ENCODE measurements around the gene ZNF106. TPM values are rescaled to one million over a fixed set of nuclear protein-coding genes. Genes with fewer than 3 reads are reported as not detected.

The ZNF106 gene
- 274 TPM for total RNA-seq

DNA sequence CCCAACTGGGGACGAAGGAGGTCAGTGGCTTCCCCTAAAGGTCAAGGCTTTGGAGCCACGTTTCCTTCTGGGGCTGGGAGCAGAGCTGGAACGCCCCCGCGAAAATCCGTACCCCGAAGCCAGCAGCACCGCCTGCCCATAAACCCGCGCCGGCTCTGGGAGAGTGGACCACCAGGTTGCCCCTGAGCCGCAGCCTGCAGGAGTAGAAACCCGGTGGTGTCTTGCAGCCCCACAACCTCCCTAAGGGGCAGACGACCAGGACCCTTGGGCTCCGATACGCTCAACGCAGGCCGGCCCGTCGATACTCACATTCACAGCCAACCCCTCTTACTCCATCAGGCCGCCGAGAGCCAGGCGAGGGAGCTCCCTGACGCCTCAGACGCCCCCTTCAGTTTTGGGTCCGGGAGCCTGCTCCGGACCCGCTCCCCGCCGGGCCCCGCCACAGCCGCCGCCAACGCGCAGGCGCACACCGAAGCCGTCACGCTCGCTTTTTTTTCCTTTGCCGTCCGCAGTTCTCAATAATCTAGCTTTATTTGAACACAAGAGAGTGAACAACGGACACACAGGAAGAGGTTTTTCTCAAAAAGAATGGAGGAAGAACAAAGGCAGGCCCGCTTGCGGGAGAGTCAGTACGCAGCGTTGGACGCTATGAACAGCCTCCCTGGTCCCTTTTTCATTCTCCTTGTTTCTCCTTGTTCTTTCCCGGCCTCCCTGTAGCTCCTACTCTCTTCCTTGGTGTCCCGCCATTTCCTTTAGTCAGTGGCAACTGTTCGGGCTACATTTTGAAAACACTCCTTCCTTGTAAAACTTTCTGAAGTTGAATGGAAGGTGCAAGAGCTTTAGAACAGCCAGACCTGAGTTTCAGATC, at the start of gene ZNF106:
ZNF106 (minus strand) TSS at position 471 of the 868 bp plus-strand sequence. CDS start 18,852 bp downstream, outside the sequence.
- peaks cover 0 to 2% (median 0%) of the 10 kb centered on the region in 3 donors for H3K36me3 ChIP-seq (ENCODE audit: control insufficient read depth in 3 of 3, insufficient read depth in 3 of 3, low read length in 3 of 3)
- H3K4me1 ChIP-seq (ENCODE audit: control insufficient read depth in 3 of 3, insufficient read depth in 3 of 3, low read length in 3 of 3): peaks cover 9 to 15% (median 13%) of the 10 kb centered on the region in 3 donors
- no peaks in the 10 kb centered on the region for H3K27me3 ChIP-seq (ENCODE audit: control insufficient read depth in 3 of 3, insufficient read depth in 3 of 3, low read length in 3 of 3)
- H3K4me3 ChIP-seq (ENCODE audit: low read length in 3 of 3): peak within 1 kb of the TSS; percentile 78 to 98 (median 96)
- peak within 1 kb of the TSS; percentile 87 to 99 (median 95) for H3K9ac ChIP-seq (ENCODE audit: low read depth in 1 of 3, low read length in 3 of 3)
- H3K27ac ChIP-seq (ENCODE audit: low read depth, low read length): peak within 1 kb of the TSS; percentile 92
- H3K9me3 ChIP-seq (ENCODE audit: control insufficient read depth in 3 of 3, low read length in 3 of 3): no peaks in the 10 kb centered on the region

DNA sequence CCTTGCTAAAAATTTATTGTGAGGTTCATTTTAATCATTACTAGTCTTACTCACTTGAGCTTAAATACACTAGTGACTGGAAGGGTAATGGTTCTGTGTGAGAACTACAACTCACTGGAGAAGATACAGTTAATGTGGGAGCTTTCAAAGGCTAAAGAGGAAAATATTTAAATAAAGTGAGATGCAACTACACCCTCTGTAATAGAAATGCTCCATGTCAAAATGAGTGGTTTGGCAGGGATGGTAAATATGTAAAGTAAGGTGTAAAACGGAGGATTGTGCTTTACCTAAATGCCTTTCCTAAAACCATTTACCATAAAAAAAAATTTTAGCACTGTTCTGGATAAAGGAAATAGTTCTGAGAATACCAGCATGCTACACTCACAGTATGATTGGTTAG, 42.3 kb upstream of the ZNF106 start:
- Histone ChIP-seq H3K9ac (ENCODE audit: low read depth in 1 of 3, low read length in 3 of 3) (no peak overlapping the region), H3K4me1 (ENCODE audit: control insufficient read depth in 3 of 3, insufficient read depth in 3 of 3, low read length in 3 of 3) (no peaks in the 10 kb centered on the region), H3K27ac (ENCODE audit: low read depth, low read length) (no peak overlapping the region), H3K9me3 (ENCODE audit: control insufficient read depth in 3 of 3, low read length in 3 of 3) (no peaks in the 10 kb centered on the region), H3K4me3 (ENCODE audit: low read length in 3 of 3) (no peak overlapping the region), H3K36me3 (ENCODE audit: control insufficient read depth in 3 of 3, insufficient read depth in 3 of 3, low read length in 3 of 3) (peaks cover 11 to 38% (median 36%) of the 10 kb centered on the region in 3 donors), H3K27me3 (ENCODE audit: control insufficient read depth in 3 of 3, insufficient read depth in 3 of 3, low read length in 3 of 3) (no peaks in the 10 kb centered on the region)

DNA sequence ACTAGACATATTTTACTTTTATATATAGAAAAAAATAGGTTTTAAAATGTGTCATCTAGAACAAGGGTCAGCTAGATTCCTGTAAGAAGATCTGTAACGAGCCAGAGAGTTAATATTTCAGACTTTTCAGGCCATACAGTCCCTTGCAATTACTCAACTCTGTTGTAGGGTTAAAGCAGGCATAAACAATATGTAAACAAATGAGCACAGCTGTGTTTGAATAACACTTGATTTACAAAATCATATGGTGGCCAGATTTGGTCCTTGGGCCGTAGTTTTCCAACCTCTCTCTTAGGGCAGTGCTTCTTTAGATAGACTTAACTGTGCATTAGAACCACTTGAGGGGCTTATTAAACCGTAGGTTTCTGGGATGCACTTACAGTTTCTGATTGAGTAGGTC, 38.0 kb upstream of the ZNF106 start:
- Histone ChIP-seq H3K9ac (ENCODE audit: low read depth in 1 of 3, low read length in 3 of 3) (no peak overlapping the region), H3K4me3 (ENCODE audit: low read length in 3 of 3) (no peak overlapping the region), H3K36me3 (ENCODE audit: control insufficient read depth in 3 of 3, insufficient read depth in 3 of 3, low read length in 3 of 3) (peaks cover 14 to 38% (median 38%) of the 10 kb centered on the region in 3 donors), H3K27me3 (ENCODE audit: control insufficient read depth in 3 of 3, insufficient read depth in 3 of 3, low read length in 3 of 3) (no peaks in the 10 kb centered on the region), H3K4me1 (ENCODE audit: control insufficient read depth in 3 of 3, insufficient read depth in 3 of 3, low read length in 3 of 3) (no peaks in the 10 kb centered on the region), H3K9me3 (ENCODE audit: control insufficient read depth in 3 of 3, low read length in 3 of 3) (no peaks in the 10 kb centered on the region), H3K27ac (ENCODE audit: low read depth, low read length) (no peak overlapping the region)

DNA sequence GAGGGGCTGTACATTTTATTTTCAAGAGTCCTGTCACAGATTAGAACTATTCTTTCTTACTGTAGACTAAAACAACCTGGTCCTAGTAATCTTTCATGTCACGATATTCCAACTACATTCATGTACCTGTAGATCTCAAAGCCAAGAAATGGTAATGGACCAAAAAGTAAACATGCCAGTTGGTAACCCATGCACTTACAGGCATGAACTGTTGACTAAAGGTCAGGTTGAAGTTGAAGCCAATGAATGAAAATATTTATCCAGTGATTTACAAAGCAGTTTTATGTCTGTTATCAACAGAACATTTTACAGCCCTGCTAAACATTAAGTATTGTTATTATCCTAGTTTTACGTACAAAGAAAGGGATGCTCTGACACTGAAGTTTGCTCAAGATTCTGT, 32.4 kb upstream of the ZNF106 start:
- no peak overlapping the region for H3K4me3 ChIP-seq (ENCODE audit: low read length in 3 of 3)
- H3K36me3 ChIP-seq (ENCODE audit: control insufficient read depth in 3 of 3, insufficient read depth in 3 of 3, low read length in 3 of 3): peaks cover 3 to 21% (median 18%) of the 10 kb centered on the region in 3 donors
- H3K4me1 ChIP-seq (ENCODE audit: control insufficient read depth in 3 of 3, insufficient read depth in 3 of 3, low read length in 3 of 3): no peaks in the 10 kb centered on the region

DNA sequence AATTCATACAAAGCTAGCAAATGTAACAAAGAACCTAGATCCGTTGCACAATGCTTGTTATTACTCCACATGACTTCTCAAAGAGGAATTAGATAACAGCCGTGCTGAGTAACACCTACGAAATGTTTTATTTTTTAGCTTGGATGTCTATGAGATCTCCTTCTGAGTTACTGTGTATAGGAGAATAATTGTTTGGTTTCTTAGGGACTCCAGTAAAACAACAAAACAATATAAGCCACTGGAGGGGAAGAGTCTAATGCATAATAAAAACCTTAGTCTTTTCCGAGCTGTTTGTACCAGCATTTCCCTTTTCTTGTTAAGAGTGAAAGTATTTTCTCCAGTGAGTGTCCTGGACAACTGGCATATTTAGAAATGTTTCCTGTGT, 20.1 kb upstream of the ZNF106 start:
- H3K27ac ChIP-seq (ENCODE audit: low read depth, low read length): peak overlapping the region; percentile 31
- H3K9me3 ChIP-seq (ENCODE audit: control insufficient read depth in 3 of 3, low read length in 3 of 3): no peaks in the 10 kb centered on the region
- H3K9ac ChIP-seq (ENCODE audit: low read depth in 1 of 3, low read length in 3 of 3): no peak overlapping the region
- peaks cover 10 to 12% (median 12%) of the 10 kb centered on the region in 3 donors for H3K4me1 ChIP-seq (ENCODE audit: control insufficient read depth in 3 of 3, insufficient read depth in 3 of 3, low read length in 3 of 3)
- H3K4me3 ChIP-seq (ENCODE audit: low read length in 3 of 3): no peak overlapping the region
- peaks cover 4 to 13% (median 12%) of the 10 kb centered on the region in 3 donors for H3K36me3 ChIP-seq (ENCODE audit: control insufficient read depth in 3 of 3, insufficient read depth in 3 of 3, low read length in 3 of 3)
- H3K27me3 ChIP-seq (ENCODE audit: control insufficient read depth in 3 of 3, insufficient read depth in 3 of 3, low read length in 3 of 3): no peaks in the 10 kb centered on the region

More for the DNA sequence above, 32.4 kb upstream of the ZNF106 start:
- no peaks in the 10 kb centered on the region for H3K27me3 ChIP-seq (ENCODE audit: control insufficient read depth in 3 of 3, insufficient read depth in 3 of 3, low read length in 3 of 3)
- H3K27ac ChIP-seq (ENCODE audit: low read depth, low read length): no peak overlapping the region
- no peak overlapping the region for H3K9ac ChIP-seq (ENCODE audit: low read depth in 1 of 3, low read length in 3 of 3)
- no peaks in the 10 kb centered on the region for H3K9me3 ChIP-seq (ENCODE audit: control insufficient read depth in 3 of 3, low read length in 3 of 3)

DNA sequence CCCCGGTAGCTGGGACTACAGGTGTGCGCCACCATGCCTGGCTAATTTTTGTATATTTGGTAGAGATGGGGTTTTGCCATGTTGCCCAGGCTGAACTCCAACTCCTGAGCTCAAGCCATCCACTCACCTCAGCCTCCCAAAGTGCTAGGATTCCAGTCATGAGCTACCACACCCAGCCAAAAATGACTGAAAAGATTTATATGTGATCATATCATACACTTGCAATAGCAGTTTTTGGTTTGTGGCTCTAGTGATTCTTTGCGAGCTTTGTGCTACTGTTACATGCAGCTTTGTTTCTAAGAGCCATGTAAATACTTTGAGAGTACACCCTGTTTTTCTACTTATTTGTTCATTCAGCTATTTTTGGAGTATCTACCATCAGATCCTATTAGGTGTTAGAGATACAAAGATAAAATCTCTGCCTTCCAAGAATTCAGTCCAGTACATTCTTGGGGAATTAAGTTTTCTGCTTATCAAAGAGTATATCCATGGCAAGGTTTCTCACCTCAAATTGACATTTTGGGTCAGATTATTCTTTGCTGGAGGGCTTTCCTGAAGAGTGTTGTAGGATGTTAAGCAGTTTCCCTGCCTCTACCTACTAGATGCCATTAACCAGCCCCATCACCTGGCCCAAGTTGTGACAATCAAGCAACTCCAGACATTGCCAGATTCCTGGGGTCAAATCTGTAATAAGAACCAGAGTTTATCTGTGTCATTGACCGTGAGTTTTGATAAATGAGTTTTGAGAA, 19.5 kb upstream of the ZNF106 start:
- Histone ChIP-seq H3K27me3 (ENCODE audit: control insufficient read depth in 3 of 3, insufficient read depth in 3 of 3, low read length in 3 of 3) (no peaks in the 10 kb centered on the region), H3K9ac (ENCODE audit: low read depth in 1 of 3, low read length in 3 of 3) (no peak overlapping the region), H3K9me3 (ENCODE audit: control insufficient read depth in 3 of 3, low read length in 3 of 3) (no peaks in the 10 kb centered on the region), H3K27ac (ENCODE audit: low read depth, low read length) (peak overlapping the region; percentile 31), H3K4me1 (ENCODE audit: control insufficient read depth in 3 of 3, insufficient read depth in 3 of 3, low read length in 3 of 3) (peaks cover 10 to 12% (median 12%) of the 10 kb centered on the region in 3 donors), H3K4me3 (ENCODE audit: low read length in 3 of 3) (no peak overlapping the region), H3K36me3 (ENCODE audit: control insufficient read depth in 3 of 3, insufficient read depth in 3 of 3, low read length in 3 of 3) (peaks cover under 1 to 7% (median 6%) of the 10 kb centered on the region in 3 donors)

DNA sequence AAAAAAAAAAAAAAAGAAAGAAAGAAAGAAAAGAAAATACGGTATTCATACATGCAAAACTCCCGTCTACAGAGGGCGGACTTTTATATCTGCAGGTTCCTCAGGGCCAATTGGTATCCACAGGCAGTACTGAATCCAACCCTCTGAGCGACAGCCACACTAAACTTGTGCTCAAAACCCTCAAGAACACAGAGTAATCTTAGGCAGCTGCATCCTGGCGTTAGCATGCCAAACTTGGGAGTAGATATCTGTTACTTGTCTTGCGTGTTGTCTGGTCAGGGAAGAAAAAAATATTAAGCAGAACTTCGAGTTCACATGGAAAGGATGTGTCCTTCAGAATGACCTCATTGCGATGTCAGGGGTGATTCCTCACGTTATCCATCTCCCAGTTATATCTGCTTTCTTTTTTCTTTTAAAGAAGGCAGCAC, 17.3 kb upstream of the ZNF106 start:
- Histone ChIP-seq H3K36me3 (ENCODE audit: control insufficient read depth in 3 of 3, insufficient read depth in 3 of 3, low read length in 3 of 3) (no peaks in the 10 kb centered on the region), H3K27ac (ENCODE audit: low read depth, low read length) (no peak overlapping the region)

DNA sequence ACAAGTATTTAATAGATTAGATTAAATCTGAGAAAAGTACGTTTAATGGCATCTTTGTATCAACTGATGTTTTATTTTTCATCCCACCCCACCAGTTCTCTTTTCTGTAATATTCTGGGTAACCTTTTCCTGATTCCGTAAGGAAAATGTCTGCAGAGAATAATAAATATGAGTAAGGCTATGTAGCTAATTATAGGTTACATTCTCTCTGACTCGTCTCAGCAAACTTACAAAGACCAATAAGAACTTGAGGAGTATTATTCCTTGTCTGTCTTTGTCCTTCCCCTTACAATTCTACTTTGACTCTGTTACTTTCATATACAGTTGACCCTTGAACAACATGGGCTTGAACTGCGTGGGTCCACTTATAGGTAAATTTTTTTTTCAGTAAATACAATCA, 16.6 kb upstream of the ZNF106 start:
- H3K9ac ChIP-seq (ENCODE audit: low read depth in 1 of 3, low read length in 3 of 3): no peak overlapping the region
- no peak overlapping the region for H3K4me3 ChIP-seq (ENCODE audit: low read length in 3 of 3)
- peaks cover 10 to 12% (median 12%) of the 10 kb centered on the region in 3 donors for H3K4me1 ChIP-seq (ENCODE audit: control insufficient read depth in 3 of 3, insufficient read depth in 3 of 3, low read length in 3 of 3)
- no peaks in the 10 kb centered on the region for H3K27me3 ChIP-seq (ENCODE audit: control insufficient read depth in 3 of 3, insufficient read depth in 3 of 3, low read length in 3 of 3)
- H3K36me3 ChIP-seq (ENCODE audit: control insufficient read depth in 3 of 3, insufficient read depth in 3 of 3, low read length in 3 of 3): no peaks in the 10 kb centered on the region
- H3K9me3 ChIP-seq (ENCODE audit: control insufficient read depth in 3 of 3, low read length in 3 of 3): no peaks in the 10 kb centered on the region
- no peak overlapping the region for H3K27ac ChIP-seq (ENCODE audit: low read depth, low read length)

More for the DNA sequence above, 17.3 kb upstream of the ZNF106 start:
- H3K4me1 ChIP-seq (ENCODE audit: control insufficient read depth in 3 of 3, insufficient read depth in 3 of 3, low read length in 3 of 3): peaks cover 10 to 12% (median 12%) of the 10 kb centered on the region in 3 donors
- no peaks in the 10 kb centered on the region for H3K27me3 ChIP-seq (ENCODE audit: control insufficient read depth in 3 of 3, insufficient read depth in 3 of 3, low read length in 3 of 3)
- no peak overlapping the region for H3K4me3 ChIP-seq (ENCODE audit: low read length in 3 of 3)
- no peaks in the 10 kb centered on the region for H3K9me3 ChIP-seq (ENCODE audit: control insufficient read depth in 3 of 3, low read length in 3 of 3)
- H3K9ac ChIP-seq (ENCODE audit: low read depth in 1 of 3, low read length in 3 of 3): no peak overlapping the region

DNA sequence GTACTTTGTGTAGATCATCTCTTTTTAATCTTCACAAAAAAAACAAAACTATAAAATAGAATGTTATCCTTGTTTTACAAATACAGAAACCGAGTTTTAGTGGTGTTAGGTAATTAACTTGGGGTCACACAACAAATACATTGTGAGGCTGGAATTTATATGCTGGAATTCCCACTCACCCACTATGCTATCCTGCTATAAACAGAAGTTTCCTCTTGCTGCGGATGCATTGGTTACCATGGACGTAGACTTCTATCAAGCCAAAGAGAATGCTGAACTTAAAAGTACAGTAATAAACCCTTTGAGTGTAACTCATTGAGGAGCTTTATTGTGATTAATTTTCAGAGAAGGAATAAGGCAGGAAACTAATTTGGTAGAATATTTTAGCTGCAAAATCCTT, 13.7 kb upstream of the ZNF106 start:
- Histone ChIP-seq H3K9ac (ENCODE audit: low read depth in 1 of 3, low read length in 3 of 3) (no peak overlapping the region), H3K27me3 (ENCODE audit: control insufficient read depth in 3 of 3, insufficient read depth in 3 of 3, low read length in 3 of 3) (no peaks in the 10 kb centered on the region), H3K9me3 (ENCODE audit: control insufficient read depth in 3 of 3, low read length in 3 of 3) (no peaks in the 10 kb centered on the region), H3K4me3 (ENCODE audit: low read length in 3 of 3) (no peak overlapping the region), H3K27ac (ENCODE audit: low read depth, low read length) (no peak overlapping the region), H3K36me3 (ENCODE audit: control insufficient read depth in 3 of 3, insufficient read depth in 3 of 3, low read length in 3 of 3) (no peaks in the 10 kb centered on the region), H3K4me1 (ENCODE audit: control insufficient read depth in 3 of 3, insufficient read depth in 3 of 3, low read length in 3 of 3) (peaks cover 10 to 16% (median 14%) of the 10 kb centered on the region in 3 donors)

DNA sequence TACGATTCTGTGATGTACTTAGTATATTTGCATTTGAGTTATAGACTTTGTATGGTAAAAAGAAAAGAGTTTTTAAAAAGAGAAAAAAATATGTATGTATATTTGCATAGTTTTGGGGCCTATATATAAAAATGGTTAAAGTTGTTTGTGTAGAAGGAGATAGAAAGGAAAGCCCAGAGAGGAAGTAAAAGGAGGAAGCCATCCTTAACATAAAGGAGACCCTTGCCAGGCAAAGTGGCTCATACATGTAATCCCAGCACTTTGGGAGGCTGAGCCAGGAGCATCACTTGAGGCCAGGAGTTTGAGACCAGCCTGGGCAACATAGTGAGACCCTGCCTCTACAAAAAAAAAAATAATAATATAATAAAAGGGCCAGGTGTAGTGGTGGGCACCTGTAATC, 12.9 kb upstream of the ZNF106 start:
- Histone ChIP-seq H3K4me3 (ENCODE audit: low read length in 3 of 3) (no peak overlapping the region), H3K9ac (ENCODE audit: low read depth in 1 of 3, low read length in 3 of 3) (no peak overlapping the region), H3K27me3 (ENCODE audit: control insufficient read depth in 3 of 3, insufficient read depth in 3 of 3, low read length in 3 of 3) (no peaks in the 10 kb centered on the region), H3K27ac (ENCODE audit: low read depth, low read length) (no peak overlapping the region), H3K9me3 (ENCODE audit: control insufficient read depth in 3 of 3, low read length in 3 of 3) (no peaks in the 10 kb centered on the region), H3K36me3 (ENCODE audit: control insufficient read depth in 3 of 3, insufficient read depth in 3 of 3, low read length in 3 of 3) (no peaks in the 10 kb centered on the region), H3K4me1 (ENCODE audit: control insufficient read depth in 3 of 3, insufficient read depth in 3 of 3, low read length in 3 of 3) (peaks cover 10 to 15% (median 14%) of the 10 kb centered on the region in 3 donors)
